Parathyroid adenoma (tissue), 2 donors: Measurements from ENCODE around the gene CACNA1I.

ENCODE experiments used
- H2AFZ ChIP-seq: fragments of 300-600 bp; sonication (generic); one replicate; pipeline ENCODE4 v1.7.0; 2017; ENCODE audit warnings: antibody characterized with exemption, mild to moderate bottlenecking
- H3K27ac ChIP-seq: fragments of 300-600 bp; sonication (generic); one replicate; pipeline ENCODE4 v1.7.0; 2017
- H3K27me3 ChIP-seq: fragments of 300-600 bp; sonication (generic); one replicate; pipeline ENCODE4 v1.7.0; 2017; ENCODE audit warnings: low read length; ENCODE audit not compliant: control insufficient read depth, insufficient read depth
- H3K36me3 ChIP-seq: fragments of 300-600 bp; sonication (generic); one replicate; pipeline ENCODE4 v1.7.0; 2017; ENCODE audit warnings: low read length; ENCODE audit not compliant: control insufficient read depth, insufficient read depth
- H3K4me1 ChIP-seq: fragments of 300-600 bp; sonication (generic); one replicate; pipeline ENCODE4 v1.7.0; 2017; ENCODE audit warnings: control low read depth
- H3K4me2 ChIP-seq: fragments of 300-600 bp; sonication (generic); one replicate; pipeline ENCODE4 v1.7.0; 2017; ENCODE audit warnings: low read length
- H3K4me3 ChIP-seq: fragments of 300-600 bp; sonication (generic); one replicate; pipeline ENCODE4 v1.7.0; 2017; ENCODE audit warnings: low read depth, low read length
- H3K79me2 ChIP-seq: fragments of 300-600 bp; sonication (generic); one replicate; pipeline ENCODE4 v1.7.0; 2017; ENCODE audit warnings: control low read depth
- H3K9ac ChIP-seq: fragments of 300-600 bp; sonication (generic); one replicate; pipeline ENCODE4 v1.7.0; 2017; ENCODE audit warnings: mild to moderate bottlenecking
- H3K9me3 ChIP-seq: fragments of 300-600 bp; sonication (generic); one replicate; pipeline ENCODE4 v1.7.0; 2017; ENCODE audit warnings: low read length; ENCODE audit not compliant: control insufficient read depth
- CTCF ChIP-seq: fragments of 300-600 bp; sonication (generic); IDR thresholded peaks from one replicate; pipeline ENCODE4 v1.7.0; 2017; ENCODE audit warnings: antibody characterized with exemption, mild to moderate bottlenecking
- donor health status: primary hyperparathyroidism.

The CACNA1I gene

GRCh38 chr22:39710380-39711150, 140.0 kb downstream of the CACNA1I start:
- Histone ChIP-seq H3K36me3 (no peaks in the 10 kb centered on the region), H3K4me1 (no peaks in the 10 kb centered on the region), H3K27me3 (no peaks in the 10 kb centered on the region), H2AFZ (no peak overlapping the region), H3K4me3 (no peak overlapping the region), H3K4me2 (no peak overlapping the region), H3K9ac (no peak overlapping the region), H3K27ac (no peak overlapping the region), H3K9me3 (no peaks in the 10 kb centered on the region), H3K79me2 (no peaks in the 10 kb centered on the region)
- TF ChIP-seq CTCF = no peak

DNA sequence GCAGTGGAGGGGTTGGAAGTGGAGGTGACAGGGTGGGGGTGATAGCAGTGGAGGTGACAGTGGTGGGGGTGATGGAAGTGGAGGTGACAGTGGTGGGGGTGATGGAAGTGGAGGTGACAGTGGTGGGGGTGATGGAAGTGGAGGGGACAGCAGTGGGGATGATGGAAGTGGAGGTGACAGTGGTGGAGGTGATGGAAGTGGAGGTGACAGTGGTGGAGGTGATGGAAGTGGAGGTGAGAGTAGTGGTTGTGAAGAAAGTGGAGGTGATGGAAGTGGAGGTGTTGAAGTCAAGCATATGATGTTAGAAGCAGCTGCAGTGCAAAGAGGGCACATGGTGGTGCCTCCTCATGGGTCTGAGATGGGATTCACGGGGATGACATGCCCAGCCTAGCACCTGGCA, 141.5 kb downstream of the CACNA1I start:
- Histone ChIP-seq H3K36me3 (no peaks in the 10 kb centered on the region), H3K79me2 (no peaks in the 10 kb centered on the region), H3K4me1 (no peaks in the 10 kb centered on the region), H3K9me3 (no peaks in the 10 kb centered on the region), H3K4me3 (no peak overlapping the region), H2AFZ (no peak overlapping the region), H3K27me3 (no peaks in the 10 kb centered on the region), H3K9ac (no peak overlapping the region), H3K4me2 (no peak overlapping the region), H3K27ac (no peak overlapping the region)
- TF ChIP-seq CTCF = no peak

- no peaks in the 10 kb centered on the region for H3K79me2 ChIP-seq
- no peak overlapping the region for H3K9ac ChIP-seq
- no peaks in the 10 kb centered on the region for H3K27me3 ChIP-seq
- no peak overlapping the region for H3K27ac ChIP-seq
- no peaks in the 10 kb centered on the region for H3K36me3 ChIP-seq
- no peak overlapping the region for H2AFZ ChIP-seq
- H3K4me1 ChIP-seq = no peaks in the 10 kb centered on the region
- no peak overlapping the region for H3K4me2 ChIP-seq
- no peak for TF ChIP-seq CTCF
- H3K4me3 ChIP-seq = no peak overlapping the region
- H3K9me3 ChIP-seq = no peaks in the 10 kb centered on the region
Observed at GRCh38 chr22:39712751-39713525, 142.4 kb downstream of the CACNA1I start.

DNA sequence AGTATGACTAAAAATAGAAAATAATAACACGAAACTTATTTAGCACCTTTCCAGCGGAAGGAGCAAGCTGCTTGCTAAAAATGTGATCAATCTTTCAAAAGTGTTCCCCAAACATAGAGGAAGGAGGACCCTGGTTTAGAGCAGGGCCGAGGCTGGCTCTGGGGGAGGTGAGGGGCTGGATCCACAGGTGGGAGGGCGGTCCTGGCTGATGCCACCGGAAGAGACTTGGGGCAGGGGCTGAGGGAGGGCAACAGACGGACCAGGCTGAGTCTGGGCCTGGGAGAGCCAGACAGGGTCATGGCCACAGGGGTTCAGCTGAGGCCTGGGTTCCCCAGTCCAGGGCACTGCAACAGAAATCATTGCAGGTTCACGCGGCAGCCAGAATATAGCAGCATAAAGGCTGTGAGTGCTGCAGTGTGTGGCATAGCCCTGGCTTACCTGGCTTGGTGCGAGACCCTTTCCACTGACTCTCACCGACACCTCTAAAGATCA, 143.3 kb downstream of the CACNA1I start:
- no peaks in the 10 kb centered on the region for H3K79me2 ChIP-seq
- H3K36me3 ChIP-seq = no peaks in the 10 kb centered on the region
- H3K4me2 ChIP-seq = no peak overlapping the region
- H3K4me3 ChIP-seq = no peak overlapping the region
- no peak overlapping the region for H3K27ac ChIP-seq
- no peaks in the 10 kb centered on the region for H3K9me3 ChIP-seq
- H3K27me3 ChIP-seq = no peaks in the 10 kb centered on the region
- no peak overlapping the region for H2AFZ ChIP-seq
- no peaks in the 10 kb centered on the region for H3K4me1 ChIP-seq
- no peak for TF ChIP-seq CTCF
- no peak overlapping the region for H3K9ac ChIP-seq
